ENCODE results near the gene UFD1.

UFD1 gene

DNA sequence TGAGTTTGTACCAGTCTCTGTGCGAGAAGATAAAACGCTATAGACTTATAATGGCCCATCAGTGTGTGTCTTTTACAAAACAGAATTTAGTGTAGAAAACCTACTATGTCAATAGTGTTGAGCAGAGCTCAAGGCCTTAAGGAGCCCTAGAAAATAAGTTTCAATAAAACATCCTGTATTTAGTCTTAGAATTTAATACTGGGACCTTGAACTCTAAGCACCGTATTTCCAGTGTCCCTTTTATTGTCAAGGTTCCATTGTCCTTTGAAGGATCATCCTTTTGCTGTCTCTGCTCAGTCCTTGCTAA, 17.3 kb upstream of the UFD1 start:
- no peak for DNase-seq (ENCODE audit: low read depth in 2 of 2)

DNA sequence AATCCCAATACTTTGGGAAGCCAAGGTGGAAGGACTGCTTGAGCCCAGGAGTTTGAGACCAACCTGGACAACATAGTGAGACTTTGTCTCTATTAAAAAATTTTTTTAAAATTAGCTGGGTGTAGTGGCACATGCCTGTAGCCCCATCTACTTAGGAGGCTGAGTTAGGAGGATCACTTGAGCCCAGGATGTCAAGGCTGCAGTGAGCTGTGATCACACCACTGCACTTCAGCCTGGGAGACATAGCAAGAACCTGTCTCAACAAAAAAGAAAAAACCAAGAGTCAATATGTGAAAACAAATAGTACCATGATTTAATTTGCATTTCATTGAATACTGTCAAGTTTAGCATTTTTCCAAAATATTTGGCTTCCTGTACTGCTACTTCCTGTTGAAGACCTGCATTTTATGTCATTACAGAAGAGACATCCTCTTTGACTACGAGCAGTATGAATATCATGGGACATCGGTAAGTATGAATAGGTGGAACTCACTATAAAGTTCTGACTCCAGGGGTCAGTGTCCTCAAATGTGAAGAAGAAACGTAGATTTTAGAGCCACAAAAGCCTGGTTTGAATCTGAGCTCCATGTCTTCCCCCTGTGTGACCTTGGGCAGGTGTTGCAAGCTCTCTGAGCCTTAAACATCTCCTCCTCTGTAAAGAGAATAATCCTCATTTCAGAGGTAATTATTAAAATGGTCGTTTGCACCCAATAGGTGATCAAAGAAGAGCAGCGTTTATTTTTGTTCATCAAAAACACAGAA, 16.8 kb upstream of the UFD1 start:
- DNase-seq (ENCODE audit: low read depth in 2 of 2): no peak

DNA sequence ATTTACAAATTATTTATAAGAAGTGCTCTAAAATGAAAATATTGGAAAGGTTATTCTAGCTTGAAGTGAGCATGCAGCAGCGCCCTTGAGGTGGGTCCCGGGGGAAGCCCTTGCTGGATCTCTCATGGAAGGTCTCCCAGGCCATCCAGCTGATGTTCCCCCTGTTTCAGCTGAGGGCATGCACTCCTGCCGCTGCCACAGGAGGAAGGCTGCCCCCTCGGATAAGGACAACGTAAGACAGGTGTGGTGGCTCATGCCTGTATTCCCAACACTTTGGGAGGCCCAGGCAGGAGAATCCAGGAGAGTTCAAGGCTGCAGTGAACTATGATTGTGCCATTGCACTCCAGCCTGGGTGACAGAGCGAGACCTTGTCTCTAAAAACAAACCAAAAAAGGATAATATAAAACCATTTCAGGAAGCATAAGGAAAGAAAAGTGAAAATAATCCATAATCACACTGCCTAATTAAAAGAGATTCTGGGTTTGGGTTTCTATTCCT, 15.7 kb upstream of the UFD1 start:
- DNase-seq (ENCODE audit: low read depth in 2 of 2): no peak

DNA sequence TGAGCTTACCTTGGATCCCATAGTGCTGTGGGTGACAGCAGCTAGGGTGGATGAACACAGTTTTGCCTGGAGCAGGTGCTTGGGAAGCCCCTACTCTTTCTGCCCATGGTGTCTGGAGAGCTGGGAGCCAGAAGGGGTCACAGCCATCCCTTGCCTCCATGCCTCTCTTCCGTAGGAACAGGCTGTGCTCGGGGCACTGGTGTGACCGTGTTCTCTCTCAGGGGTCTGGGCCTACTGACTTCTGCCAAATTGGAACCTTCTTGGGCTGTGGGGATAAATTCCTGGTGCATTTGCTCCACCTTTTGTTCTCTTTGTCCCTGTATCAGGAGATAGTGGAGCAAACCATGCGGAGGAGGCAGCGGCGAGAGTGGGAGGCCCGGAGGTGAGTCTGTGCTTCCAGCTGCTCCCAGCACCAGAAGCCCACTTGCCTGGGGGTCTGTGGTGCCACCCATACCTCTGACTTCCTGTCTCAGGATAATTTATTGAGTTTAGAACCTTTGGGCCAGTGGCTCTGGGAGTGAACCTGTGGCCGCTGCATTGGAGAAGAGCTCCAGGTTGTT, 15.1 kb upstream of the UFD1 start:
- no peak for DNase-seq (ENCODE audit: low read depth in 2 of 2)

DNA sequence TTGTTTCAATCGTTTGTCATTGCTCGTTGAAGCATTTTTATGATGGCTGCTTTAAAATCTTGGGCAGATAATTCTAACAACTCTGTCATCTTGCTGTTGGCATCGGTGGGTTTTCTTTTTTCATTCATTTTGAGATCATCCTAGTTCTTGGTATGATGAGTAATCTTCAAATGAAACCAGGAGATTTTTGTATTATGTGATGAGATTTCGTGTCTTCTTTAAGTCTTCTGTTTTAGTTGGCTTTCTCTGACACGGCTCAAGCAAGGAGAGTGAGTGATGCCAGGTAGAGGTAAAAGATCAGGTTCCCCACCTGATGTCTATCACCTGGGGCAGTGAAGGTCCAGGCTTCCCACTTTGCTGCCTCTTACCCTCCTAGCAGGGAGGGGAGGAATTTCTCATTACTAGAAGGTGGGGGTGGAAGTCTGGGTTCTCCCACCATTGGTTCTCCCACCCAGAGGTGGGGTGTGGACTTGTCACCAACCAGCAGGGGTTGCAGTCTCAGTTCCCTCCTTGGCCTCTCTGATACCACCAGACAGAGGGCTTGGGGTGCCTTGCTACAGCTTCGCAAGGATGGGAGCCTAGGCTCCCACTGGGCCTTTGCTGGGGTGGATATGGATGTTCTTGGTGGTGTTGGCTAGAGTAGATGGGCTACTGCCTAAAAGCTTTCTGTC, 13.6 kb upstream of the UFD1 start:
- DNase-seq (ENCODE audit: low read depth in 2 of 2): no peak

DNA sequence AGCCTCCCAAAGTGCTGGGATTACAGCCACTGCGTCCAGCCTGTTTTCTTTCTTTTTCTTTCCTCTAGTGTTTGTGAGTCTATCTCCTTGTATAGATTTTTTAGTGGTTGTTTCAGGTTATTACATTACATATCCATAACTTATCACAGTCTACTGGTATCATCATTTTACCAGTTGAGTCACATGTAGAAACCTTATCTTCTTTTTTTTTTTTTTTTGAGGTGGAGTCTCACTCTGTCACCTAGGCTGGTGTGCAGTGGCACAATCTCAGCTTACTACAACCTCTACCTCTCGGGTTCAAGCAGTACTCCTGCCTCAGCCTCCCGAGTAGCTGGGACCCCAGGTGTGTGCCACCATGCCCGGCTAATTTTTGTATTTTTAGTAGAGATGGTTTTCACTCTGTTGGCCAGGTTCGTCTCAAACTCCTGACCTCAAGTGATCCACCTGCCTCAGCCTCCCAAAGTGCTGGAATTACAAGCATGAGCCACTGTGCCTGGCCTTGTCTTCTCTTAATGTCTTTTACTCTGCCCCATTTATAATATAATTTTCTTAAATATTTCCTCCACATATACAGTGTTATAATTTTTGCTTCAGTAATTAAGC, 11.7 kb upstream of the UFD1 start:
- DNase-seq (ENCODE audit: low read depth in 2 of 2): no peak

DNA sequence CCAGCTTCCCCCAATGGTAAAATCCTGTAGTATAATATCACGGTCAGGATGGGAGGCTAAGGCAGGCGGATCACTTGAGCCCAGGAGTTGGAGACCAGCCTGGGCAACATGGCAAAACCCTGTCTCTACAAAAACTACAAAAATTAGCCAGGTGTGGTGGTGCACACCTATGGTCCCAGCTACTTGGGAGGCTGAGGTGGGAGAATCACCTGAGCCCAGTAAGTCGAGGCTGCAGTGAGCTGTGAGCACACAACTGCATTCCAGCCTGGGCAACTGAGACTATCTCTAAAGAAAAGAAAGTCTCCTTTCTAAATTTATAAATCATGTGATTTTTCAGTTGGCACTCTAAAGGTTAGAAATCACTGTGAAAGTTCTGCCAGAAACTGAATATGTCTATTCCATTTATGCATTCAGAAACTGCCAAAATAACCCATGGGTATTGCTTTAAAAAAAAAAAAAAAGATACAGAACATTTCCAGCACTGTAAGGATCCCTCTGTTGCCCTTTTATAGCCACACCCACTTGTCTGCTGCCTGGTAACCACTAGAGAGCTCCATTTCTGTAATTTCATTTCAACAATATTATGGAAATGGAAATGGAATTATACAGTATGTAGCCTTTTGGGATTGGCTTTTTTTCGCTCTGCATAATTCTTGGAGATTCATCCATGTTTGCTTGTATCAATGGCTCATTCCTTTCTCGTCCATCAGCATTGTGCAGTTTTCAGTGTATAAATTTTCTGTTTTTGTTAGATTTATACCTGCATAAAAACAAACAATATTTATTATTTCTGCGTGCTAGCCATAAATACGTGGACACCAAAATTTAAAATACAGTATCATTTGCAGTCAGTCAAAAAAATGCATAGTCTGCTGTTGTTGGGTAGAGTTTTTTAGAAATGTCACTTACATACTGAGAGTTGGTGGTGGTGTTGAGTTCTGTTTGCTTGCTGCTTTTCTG, 10.2 kb upstream of the UFD1 start:
- DNase-seq (ENCODE audit: low read depth in 2 of 2): no peak

DNA sequence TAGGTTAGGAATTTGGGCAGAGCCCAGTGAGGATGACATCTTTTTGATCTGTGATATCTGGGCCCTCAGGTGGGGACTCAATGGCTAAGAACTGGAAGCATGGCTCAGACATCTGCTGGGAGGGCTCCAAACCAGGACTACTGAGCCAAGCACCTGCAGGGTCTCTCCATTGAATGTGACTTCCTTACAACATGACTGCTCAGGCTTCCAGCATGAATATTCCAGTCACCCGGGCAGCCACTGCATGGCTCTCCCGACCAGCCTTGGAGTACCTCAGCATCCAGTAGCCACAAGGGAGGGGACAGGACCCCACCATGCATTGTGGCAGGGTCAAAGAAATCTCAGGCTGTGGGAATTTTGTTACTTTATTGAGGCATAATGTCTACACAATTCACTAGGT, 9.3 kb upstream of the UFD1 start:
- DNase-seq (ENCODE audit: low read depth in 2 of 2): no peak

DNA sequence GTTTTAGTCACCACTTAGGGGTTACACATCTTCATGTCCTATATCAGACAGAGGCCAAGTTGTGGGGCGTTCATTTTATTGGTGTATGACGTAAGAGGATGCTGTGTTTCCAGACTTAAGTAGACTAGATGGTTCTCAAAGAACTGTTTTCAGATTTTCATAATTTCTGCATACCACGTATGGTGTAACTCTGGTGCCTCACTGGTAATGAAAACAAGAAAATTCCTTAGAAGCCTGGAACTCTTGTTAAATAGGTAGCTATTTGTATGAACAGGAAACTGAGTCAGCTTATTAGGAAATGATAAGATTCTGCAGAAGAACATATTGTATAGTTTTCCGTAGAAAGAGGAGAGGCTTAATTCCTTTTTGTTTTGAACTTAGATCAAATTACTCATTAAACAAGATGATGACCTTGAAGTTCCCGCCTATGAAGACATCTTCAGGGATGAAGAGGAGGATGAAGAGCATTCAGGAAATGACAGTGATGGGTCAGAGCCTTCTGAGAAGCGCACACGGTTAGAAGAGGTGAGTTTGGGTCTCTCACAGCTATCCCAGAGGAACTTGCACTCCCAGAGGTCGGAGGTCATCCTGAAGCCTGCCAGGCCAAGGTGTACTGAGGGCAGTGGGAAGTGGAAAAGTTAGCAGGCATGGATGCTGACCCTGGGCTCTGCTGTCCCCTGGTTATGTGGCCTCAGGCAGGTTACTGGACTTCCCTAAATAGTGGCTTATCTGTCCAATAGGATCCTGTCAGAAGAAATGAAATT, 4.7 kb upstream of the UFD1 start:
- DNase-seq (ENCODE audit: low read depth in 2 of 2): no peak

DNA sequence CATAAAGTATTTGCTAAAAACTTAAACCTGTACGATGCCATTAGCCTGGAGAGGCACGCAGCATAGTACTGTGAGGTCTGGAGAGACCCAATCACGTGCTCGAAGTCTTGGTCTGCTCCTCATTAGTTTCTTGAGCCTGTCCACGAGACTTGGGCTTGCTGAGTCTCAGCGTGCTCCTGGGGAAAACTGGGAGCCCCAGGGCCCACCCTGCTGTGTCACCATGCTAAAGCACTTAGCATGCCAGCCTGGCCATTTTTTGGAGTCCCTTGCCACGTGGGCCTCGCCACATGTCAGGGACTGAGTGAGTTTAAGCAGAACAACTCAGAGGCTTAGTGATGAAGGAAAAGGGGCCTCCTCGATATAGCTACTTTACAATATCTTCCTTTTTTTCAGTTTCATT, 3.3 kb upstream of the UFD1 start:
- DNase-seq (ENCODE audit: low read depth in 2 of 2): no peak

DNA sequence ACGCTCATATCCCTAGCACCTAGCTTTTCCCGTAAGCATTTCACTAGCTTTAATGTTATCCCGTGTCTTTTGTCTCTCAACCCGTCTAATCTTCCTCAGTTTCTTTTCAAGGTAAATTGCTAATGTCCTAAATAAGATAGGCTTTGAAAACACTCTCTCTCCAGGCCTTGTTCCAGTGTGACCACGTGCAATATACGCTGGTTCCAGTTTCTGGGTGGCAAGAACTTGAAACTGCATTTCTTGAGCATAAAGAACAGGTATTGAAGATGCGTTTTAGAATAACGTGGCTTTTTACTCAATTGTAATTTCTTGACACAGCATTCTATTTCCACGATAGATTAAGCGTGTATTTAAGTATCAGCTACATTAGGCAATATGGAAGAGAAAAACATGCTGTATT, 1.8 kb upstream of the UFD1 start:
- no peak for DNase-seq (ENCODE audit: low read depth in 2 of 2)

DNA sequence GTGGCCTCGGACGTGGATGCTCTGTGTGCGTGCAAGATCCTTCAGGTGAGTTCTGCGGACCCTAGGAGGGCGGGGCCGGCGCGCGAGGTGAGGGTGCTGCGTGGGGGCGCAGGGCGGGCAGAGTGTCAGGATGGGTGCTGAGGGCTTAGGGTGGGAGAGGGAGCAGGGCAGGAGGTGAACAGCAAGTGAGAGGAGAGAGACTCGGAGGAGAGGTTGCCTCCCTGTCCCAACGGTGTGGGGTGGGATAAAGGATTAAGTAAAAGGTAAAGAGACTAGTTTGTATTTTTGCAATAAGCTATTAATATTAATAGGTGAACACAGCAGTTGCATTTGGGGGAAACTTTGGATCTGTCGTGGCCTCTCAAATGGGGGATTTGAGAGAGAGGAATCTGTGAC, 1.2 kb upstream of the UFD1 start:
- DNase-seq (ENCODE audit: low read depth in 2 of 2): no peak

DNA sequence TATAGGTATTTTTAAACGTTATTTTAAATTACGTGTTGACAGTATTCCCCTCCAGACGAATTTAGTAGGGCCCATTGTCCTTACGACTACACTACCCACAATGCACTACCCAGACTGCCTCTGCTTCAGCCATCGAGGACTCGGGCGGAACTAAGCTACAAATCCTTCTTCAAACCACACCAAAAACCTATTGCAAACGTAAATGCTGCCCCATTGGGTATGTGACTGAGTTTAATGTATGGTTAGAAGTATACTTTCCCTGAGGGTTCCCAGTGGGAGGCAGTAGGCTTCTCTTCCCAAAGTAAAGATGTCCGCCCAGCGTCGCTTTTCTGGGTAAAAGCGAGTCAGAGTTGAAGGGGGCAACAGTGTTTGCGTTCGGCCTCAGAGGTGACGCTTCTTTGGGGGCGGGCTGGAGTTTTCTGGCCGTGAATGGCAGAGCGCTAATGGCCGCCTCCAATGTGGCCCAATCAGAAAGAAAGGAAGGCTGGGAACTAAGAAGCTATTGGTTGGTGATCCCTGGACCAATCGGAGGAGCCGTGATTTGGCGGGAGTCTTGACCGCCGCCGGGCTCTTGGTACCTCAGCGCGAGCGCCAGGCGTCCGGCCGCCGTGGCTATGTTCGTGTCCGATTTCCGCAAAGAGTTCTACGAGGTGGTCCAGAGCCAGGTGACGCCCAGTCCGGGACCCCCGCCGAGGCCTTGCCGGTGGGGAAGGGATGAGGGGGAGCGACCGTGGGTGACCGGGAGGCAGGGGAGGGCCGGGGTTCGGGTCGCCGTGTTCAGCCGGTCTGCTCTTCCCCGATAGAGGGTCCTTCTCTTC, 571 bp upstream of the UFD1 start, which contains the start of gene CDC45:
Gene CDC45, plus strand, starts transcription at position 566 of the 818 bp plus-strand sequence. Its CDS starts 49 bp downstream, at position 615.
- peak; percentile 89 to 91 for DNase-seq (ENCODE audit: low read depth in 2 of 2)

DNA sequence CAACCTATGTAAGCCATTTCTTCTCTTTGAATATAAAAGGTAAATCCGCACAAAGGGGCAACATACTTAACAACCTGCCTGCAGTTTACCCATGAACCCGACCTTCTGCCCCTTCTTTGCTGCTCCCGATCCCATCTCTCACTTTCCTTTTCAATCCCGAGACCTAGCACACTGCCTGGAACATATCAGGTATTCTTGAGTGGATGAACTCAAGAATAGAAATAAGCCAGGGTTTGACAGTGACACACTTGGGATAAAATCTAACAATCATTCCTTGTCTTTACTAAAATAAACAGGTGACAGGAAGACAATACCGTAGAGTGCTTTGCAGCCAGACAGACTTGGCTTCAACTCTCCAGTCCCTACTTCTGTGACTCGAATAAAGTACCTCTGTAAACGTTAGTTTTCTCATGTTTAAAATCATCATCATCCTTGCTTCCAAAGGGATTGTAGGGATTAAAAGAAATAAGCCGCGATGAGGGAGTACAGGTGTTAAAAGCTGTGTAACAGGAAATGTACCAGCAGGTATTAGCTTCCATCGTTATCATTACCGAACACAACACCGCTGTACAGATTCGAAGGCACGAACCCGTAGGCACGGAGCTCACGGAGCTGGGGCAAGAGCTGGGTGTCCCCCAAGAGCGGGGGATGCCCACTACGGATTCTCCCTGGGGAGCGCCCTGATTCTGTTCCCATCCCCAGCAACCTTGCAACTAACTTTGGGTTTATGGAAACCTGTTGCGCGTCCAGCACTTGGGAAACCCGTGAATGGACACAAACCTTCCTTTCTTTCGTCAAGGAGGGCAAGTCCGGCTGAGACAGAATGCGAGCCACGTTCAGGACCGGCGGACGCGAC, 720 bp downstream of the UFD1 start:
- DNase-seq (ENCODE audit: low read depth in 2 of 2): no peak

DNA sequence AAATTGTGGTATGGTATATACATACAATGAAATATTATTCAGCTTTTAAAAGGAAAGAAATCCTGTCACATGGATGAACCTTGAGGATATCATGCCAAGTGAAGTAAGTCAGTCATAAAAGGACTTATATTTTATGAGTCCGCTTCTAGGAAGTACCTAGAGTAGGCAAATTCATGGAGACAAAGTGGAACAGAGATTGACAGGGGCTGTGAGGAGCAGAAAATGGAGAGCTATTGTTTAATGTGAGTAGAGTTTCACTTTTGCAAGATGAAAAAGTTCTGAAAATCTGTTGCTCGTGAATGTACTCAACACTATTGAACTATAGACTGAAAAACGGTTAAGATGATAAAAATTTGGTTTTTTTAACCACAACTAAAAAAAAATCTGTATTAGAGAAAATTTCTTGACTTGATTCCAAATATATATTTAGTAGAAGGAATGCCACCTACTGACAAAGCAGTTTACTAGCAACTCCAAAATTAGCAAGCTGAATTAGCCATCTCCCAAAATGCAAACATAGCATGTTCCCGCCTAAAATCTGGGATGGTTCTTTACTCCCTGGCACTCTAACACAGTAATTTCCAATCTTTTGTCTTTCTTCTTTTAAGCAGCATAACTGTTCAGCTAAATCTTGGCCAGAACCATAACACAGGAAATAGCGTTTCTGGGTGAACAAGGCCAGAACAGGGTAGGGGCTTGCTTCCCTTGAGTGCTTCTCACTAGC, 1.5 kb downstream of the UFD1 start:
- no peak for DNase-seq (ENCODE audit: low read depth in 2 of 2)

DNA sequence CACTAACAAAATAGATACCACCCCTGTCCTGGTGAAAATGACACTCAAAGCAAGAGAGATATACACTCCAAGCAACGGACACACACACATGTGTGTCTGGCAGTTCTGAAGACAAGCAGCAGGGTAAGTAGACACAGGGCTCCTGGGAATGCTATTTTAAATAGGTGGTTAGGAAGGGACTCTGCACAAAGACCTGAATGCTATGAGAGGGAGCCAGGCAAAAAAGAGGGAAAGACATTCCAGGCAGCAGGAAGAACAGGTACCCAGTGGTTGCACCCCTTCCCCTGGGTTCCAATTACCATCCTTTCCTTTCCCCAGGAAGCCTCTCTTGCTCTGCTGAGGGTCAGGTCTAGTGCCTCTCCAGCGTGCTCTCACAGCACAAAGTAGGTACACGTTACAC, 3.0 kb downstream of the UFD1 start:
- DNase-seq (ENCODE audit: low read depth in 2 of 2): no peak

DNA sequence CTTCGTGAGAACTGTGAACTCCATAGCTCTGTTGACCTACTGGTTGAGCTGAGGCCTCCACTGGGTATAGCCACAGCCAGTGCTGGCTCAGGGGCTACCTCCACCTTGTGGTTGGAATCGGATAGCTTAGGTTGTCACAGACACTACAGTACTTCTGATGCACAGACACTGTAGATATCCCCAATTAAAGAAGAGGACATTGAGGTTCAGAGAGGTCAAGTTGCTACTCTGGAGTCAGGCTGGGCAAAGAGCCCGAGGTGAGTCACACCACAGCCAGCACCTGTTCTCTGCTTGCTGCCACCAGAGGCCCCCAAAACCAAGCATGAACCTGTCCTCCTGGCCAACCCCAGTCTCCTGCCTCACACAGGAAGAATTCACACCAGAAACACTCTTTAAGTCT, 5.4 kb downstream of the UFD1 start:
- no peak for DNase-seq (ENCODE audit: low read depth in 2 of 2)

DNA sequence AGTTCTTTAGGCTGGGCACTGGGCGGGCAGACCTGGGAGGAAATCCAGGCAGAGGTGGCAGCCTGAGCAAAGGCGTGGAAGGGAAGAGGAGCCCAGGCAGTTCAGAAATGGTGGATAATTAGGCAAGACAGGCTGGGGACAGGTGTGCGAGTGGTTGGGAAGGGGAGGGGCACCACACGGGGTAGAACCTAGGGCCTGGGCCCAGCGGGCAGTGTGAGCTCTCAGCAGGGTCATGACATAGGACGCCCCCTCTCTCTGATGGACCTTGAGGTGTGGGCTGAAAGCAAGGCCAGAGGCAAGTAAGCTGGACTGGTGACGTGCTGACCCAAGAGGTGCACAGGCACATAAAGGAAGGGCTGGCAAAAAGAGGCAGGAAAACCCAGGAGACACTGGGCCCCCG, 6.8 kb downstream of the UFD1 start:
- no peak for DNase-seq (ENCODE audit: low read depth in 2 of 2)
